HepG2 (cell line): ENCODE results near the gene EIF6. TPM values are rescaled to one million over a fixed set of nuclear protein-coding genes. Genes with fewer than 3 reads are reported as not detected.

Experiments
- ARNT2 ChIP-seq: sonication (generic); formaldehyde crosslinking; IDR thresholded peaks from 2 replicates; pipeline ENCODE4 v1.8.0; 2022; ENCODE audit warnings: mild to moderate bottlenecking, low read depth, missing genetic modification reagents, moderate library complexity
- CSRNP1 ChIP-seq: sonication (generic); formaldehyde crosslinking; IDR thresholded peaks from 2 replicates; pipeline ENCODE4 v1.8.1; 2023; ENCODE audit warnings: mild to moderate bottlenecking, missing genetic modification reagents
- FUBP1 ChIP-seq: sonication (generic); formaldehyde crosslinking; IDR thresholded peaks from 2 replicates; pipeline ENCODE4 v1.5.1; 2020; ENCODE audit warnings: missing genetic modification reagents, mild to moderate bottlenecking, borderline replicate concordance
- MAFK ChIP-seq, 2 experiments: IDR thresholded peaks in 1 of 2; conservative IDR thresholded peaks in 1 of 2; 2 replicates each; pipeline ENCODE4 v1.6.1; 2011; ENCODE audit warnings: improper control_type of control experiment in 2 of 2, low read length in 2 of 2
- MTA1 ChIP-seq: sonication (generic); formaldehyde crosslinking; IDR thresholded peaks from 2 replicates; pipeline ENCODE4 v1.4.0; 2020; ENCODE audit warnings: missing genetic modification reagents, mild to moderate bottlenecking, borderline replicate concordance
- NFYB ChIP-seq: sonication (generic); formaldehyde crosslinking; IDR thresholded peaks from 2 replicates; pipeline ENCODE4 v1.4.0; 2020; ENCODE audit warnings: missing genetic modification reagents
- NONO ChIP-seq, 2 experiments: fragments of 450-650 bp in 1 of 2; sonication (generic) in 1 of 2; formaldehyde crosslinking in 1 of 2; IDR thresholded peaks in 1 of 2; conservative IDR thresholded peaks in 1 of 2; 2 replicates each; pipeline versions ENCODE4 v1.6.1 to v1.8.0; 2017 to 2022; ENCODE audit warnings: mild to moderate bottlenecking in 1 of 2, missing genetic modification reagents in 1 of 2, moderate library complexity in 1 of 2
- PCBP2 ChIP-seq: fragments of 200-400 bp; formaldehyde crosslinking; optimal IDR thresholded peaks from 2 replicates; pipeline ENCODE3; 2018; ENCODE audit warnings: low read length, low read depth; ENCODE audit not compliant: poor library complexity, severe bottlenecking
- PRPF4 ChIP-seq: fragments of 200-400 bp; formaldehyde crosslinking; IDR thresholded peaks from 2 replicates; pipeline ENCODE4 v1.6.1; 2016; ENCODE audit warnings: low read length, low read depth; ENCODE audit not compliant: poor library complexity, severe bottlenecking
- RBM22 ChIP-seq: fragments of 200-400 bp; formaldehyde crosslinking; optimal IDR thresholded peaks from 2 replicates; pipeline ENCODE3; 2017; ENCODE audit warnings: mild to moderate bottlenecking, low read length, moderate library complexity
- RFX3 ChIP-seq: IDR thresholded peaks from 2 replicates; pipeline ENCODE4 v1.6.1; 2016; ENCODE audit warnings: missing biosample characterization, missing genetic modification reagents
- ZGPAT ChIP-seq: IDR thresholded peaks from 2 replicates; pipeline ENCODE4 v1.6.1; 2016; ENCODE audit warnings: mild to moderate bottlenecking
- ZNF350 ChIP-seq: sonication (generic); formaldehyde crosslinking; IDR thresholded peaks from 2 replicates; pipeline ENCODE4 v1.4.0; 2020; ENCODE audit warnings: mild to moderate bottlenecking, low read depth, missing genetic modification reagents, borderline replicate concordance
- ZNF609 ChIP-seq: sonication (generic); formaldehyde crosslinking; IDR thresholded peaks from 2 replicates; pipeline ENCODE4 v1.4.0; 2020; ENCODE audit warnings: mild to moderate bottlenecking, missing genetic modification reagents, borderline replicate concordance
- polyA plus RNA-seq, 8 experiments: library from polyadenylated mRNA; depleted of rRNA in 3 of 8; stranded (reverse) in 7 of 8; unstranded in 1 of 8; fragments of >200 nt; fragmentation: Illumina TruSeq in 4 of 8; extraction: Trizol in 4 of 8; gene quantifications; 2 replicates each; pipeline versions ENCODE4 v1.2.1 to v1.2.3, GENCODE V29; 2011 to 2016; ENCODE audit warnings: low read depth in 4 of 8, missing spikeins in 1 of 8, mixed read lengths in 1 of 8; ENCODE audit not compliant: insufficient read depth in 1 of 8
- total RNA-seq, 5 experiments: library from RNA; depleted of rRNA; stranded (reverse); fragments of >200 nt; fragmentation: Illumina TruSeq; extraction: Trizol; gene quantifications; 2 replicates each; pipeline ENCODE4 v1.2.3, GENCODE V29; 2016; ENCODE audit warnings: low read depth in 1 of 5

EIF6 gene
- total and polyA plus RNA-seq, 2 of the 13 experiments (the other 11 are each of a cell fraction or from before 2014, with no cell fraction given) = 462 to 466 TPM

GRCh38 chr20:35327074-35327976, 42.8 kb upstream of the EIF6 start (continued):
- TF ChIP-seq ARNT2 (peak; percentile 72; the same call in 1 of the 2 replicates), FUBP1 (CRISPR knock-in tag) (no peak; the same call in 1 of the 2 replicates), RFX3 (no peak), PRPF4 (no peak), RBM22 (peak; percentile 52), MTA1 (peak; percentile 81), ZGPAT (CRISPR knock-in tag) (peak; percentile 99), MAFK (conservative IDR thresholded peaks at IDR 0.05 in 1 of 2, IDR thresholded peaks at IDR 0.05 in 1 of 2; ENCODE audit: low read length in 2 of 2) (peak in 1 of 2 experiments; percentile 52; a peak in 3 of 4 replicates), NFYB (CRISPR knock-in tag) (peak; percentile 10; the same call in 1 of the 2 replicates), NONO (IDR thresholded peaks at IDR 0.05) (no peak), NONO (CRISPR knock-in tag; conservative IDR thresholded peaks at IDR 0.05) (peak; percentile 98), PCBP2 (no peak), ZNF609 (peak; percentile 94), CSRNP1 (CRISPR knock-in tag) (peak; percentile 75; the same call in 1 of the 2 replicates), ZNF350 (peak; percentile 63)
